NCI-H345 treated with DMSO at 0.1 percent for 48 hours (cell line): Measurements from ENCODE around the gene ANTXRL.
"Not testable (repeated sequence)": the region's sequence is repeated elsewhere in the genome, so short reads cannot be mapped to it uniquely, and the experiment has no call there.

ENCODE experiments used
- DNase-seq: peaks from one replicate; lab custom pipeline; 2025; ENCODE audit not compliant: unreplicated experiment; lab: John Stamatoyannopoulos, UW

Gene ANTXRL

GRCh38 chr10:46326971-46327370, 40.2 kb downstream of the ANTXRL start:
- DNase-seq = no peak

- no peak for DNase-seq
Observed at GRCh38 chr10:46327685-46328084, 40.9 kb downstream of the ANTXRL start.

DNA sequence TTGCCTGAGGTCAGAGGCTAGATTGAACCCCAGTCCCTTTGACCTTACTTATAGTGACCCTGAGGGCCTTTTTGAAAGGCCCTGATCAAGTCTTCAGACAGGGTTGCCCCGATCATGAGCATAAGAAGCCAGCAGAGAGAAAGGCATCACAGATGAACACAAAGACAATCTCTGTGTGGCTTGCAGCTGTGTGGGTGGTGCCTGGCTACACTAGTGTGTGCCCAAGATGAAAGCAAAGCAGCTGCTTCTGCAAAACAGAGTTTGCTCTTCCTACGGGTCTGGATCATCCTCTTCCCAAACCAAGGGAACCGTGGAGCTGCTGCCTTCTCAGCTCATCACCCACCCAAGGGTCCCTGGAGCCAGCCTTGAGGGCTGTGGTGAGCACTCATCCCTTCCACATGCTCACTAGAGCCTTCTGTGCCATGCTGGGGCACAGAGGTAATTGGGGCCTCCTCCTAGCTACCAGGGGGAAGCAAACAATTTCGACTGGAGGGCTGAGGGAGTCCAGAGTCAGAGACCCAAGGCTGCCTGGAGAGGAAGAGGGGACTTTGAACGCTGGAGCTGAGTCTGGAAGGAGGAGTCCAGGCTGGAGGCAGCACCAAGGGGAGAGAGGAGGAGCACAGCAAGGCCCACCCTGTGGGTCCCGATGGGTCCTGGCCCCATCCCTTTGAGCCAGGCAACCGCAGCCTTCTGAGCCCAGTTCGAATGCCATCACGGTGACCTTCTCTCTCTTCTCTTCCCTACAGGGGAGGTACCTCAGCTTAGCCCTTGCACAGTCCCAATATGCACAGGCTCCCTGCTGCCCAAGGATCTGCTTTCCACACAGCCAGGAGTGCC, 42.3 kb downstream of the ANTXRL start:
- DNase-seq = no peak

- DNase-seq = no peak
Observed at GRCh38 chr10:46329690-46330016, 42.9 kb downstream of the ANTXRL start.

GRCh38 chr10:46330894-46331293, 44.1 kb downstream of the ANTXRL start:
- no peak for DNase-seq

DNA sequence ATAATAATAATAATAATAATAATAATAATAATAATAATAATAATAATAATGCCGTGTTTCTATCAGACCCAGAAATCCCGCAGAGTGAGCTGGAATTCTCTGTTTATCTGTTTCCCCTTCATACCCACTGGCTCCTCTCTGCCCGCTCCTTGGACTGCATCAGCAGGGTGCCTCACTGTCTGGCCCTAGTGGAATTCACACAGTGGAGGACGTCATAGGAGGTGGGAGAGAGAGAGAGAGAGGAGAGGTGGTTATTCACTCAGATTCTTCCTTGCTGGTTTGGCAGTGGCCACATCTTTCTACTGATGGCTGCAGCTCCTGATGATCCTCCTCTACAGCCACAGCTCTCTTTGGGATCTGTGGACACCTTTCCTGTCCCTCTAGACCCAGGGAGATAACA, 78.7 kb downstream of the ANTXRL start:
- not testable (repeated sequence) for DNase-seq

DNA sequence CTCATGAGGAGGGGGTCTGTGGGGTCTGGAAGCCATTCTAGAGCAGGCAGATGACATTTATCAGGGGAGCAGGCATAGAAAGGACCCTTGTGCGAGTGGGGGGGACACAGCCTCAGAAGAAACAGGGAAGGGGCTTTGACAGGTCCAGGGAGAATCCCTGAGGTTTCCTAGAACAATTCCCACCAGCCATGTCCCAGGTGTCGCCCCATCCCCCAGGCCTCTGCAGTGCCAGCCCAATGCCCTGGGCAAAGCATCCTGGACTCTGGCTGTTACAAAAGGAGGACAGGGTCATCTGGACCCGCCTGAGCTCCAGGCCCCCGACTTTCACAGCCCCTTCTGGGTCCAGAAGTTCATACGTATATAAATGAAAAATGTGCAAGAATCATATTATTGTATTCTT, 80.4 kb downstream of the ANTXRL start:
- not testable (repeated sequence) for DNase-seq

GRCh38 chr10:46367666-46368240, 81.0 kb downstream of the ANTXRL start:
- DNase-seq = not testable (repeated sequence)

DNA sequence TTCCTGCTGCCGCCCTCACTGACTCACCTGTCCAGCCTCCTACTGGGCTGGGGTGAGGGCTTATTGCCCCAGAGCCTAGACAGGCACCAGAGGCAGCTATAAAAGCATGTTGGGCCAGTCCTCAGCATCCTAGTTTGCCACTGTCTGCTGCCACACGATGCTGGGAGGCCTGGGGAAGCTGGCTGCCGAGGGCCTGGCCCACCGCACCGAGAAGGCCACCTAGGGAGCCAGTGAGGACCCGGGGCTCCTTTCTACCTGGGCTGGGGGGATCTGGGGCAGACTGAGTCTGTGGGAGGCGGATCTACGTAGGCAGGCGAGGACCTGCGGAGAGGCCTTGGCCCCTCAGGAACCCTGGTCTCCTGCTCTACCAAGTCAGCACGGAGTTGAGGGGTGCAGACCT, 82.2 kb downstream of the ANTXRL start:
- not testable (repeated sequence) for DNase-seq

- not testable (repeated sequence) for DNase-seq
Observed at GRCh38 chr10:46374410-46374809, 87.6 kb downstream of the ANTXRL start.

DNA sequence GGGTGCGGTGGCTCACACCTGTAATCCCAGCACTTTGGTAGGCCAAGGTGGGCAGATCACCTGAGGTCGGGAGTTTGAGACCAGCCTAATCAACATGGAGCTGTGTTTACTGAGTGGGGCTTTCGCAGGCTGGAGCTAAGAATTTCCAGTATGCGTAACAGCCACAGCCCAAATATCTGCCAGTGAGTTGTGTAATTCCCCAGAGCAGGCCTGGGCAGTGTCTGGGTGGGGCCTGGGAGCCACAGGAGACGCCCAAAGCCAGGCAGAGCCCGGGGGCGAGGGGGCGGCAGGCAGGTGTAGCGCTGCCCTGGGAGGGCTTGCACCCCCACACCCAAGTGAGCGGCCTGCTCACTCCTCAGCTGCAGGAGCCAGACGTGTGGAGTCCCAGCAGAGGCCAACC, 88.6 kb downstream of the ANTXRL start, which contains the start of gene ANXA8L1:
TSS of gene ANXA8L1 (plus strand) at position 371 of the 400 bp plus-strand sequence. CDS start 76 bp downstream, outside the sequence.
- DNase-seq = not testable (repeated sequence)

- not testable (repeated sequence) for DNase-seq
Observed at GRCh38 chr10:46377022-46377421, 90.2 kb downstream of the ANTXRL start.

DNA sequence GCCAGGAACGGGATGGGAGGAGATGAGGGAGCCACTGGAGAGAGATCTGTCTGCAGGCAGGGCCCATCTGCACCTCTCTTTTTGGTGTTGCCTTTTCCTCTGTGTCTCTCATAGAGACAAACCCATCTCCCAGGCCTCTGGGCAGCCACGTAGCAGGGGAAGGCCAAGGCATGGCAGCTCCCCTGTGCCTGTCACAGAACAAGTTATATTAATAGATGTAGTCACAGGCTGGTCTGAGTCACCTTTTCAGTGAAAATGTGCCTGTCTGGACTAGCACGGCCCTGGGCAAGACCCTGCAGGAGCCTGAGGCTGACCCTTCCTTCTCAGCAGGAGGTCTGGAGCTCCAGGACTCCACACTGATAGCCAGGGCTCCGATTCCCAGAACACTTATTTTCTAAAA, 90.9 kb downstream of the ANTXRL start:
- DNase-seq = not testable (repeated sequence)

DNA sequence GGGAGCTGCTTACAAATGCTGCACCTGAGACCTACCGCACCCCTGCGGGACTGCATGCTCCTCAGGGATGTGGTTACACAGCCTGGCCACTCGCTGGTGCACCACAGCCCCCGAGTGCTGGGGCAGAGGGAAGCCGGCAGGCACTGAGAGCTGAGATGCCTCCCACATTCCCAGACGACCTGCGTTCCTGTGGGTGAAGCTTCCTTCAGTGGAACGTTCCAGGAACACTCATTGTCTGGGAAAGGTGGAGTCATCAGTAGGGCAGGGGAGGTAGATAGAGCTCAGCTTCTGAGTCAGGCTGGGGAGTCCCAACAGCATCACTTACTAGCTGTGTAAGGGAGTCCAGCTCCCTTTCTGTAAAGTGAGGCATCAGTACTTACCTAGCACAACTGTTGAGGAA, 91.3 kb downstream of the ANTXRL start:
- not testable (repeated sequence) for DNase-seq

- not testable (repeated sequence) for DNase-seq
Observed at GRCh38 chr10:46379233-46379848, 92.5 kb downstream of the ANTXRL start.
